SJCRH30 (cell line): ENCODE data around the gene VWA8. TPM values are rescaled to one million over a fixed set of nuclear protein-coding genes. Genes with fewer than 3 reads are reported as not detected.

ENCODE experiments used
- DNase-seq, 2 experiments: peaks; one replicate each; pipeline ENCODE4 v3.0.0-alpha.2; 2015 to 2020
- H3K27ac ChIP-seq: fragments of 250-450 bp; sonication (Bioruptor Pico); 2 replicates; pipeline ENCODE4 v1.5.1; 2020; ENCODE audit warnings: mild to moderate bottlenecking, moderate library complexity
- H3K27me3 ChIP-seq: fragments of 250-450 bp; sonication (Bioruptor Pico); 2 replicates; pipeline ENCODE4 v1.5.1; 2020; ENCODE audit warnings: mild to moderate bottlenecking, moderate library complexity
- H3K36me3 ChIP-seq: fragments of 250-450 bp; sonication (Bioruptor Pico); 2 replicates; pipeline ENCODE4 v1.5.1; 2020; ENCODE audit warnings: mild to moderate bottlenecking, moderate library complexity
- H3K4me1 ChIP-seq: fragments of 250-450 bp; sonication (Bioruptor Pico); 2 replicates; pipeline ENCODE4 v1.5.1; 2020; ENCODE audit warnings: mild to moderate bottlenecking, moderate library complexity
- H3K4me3 ChIP-seq: fragments of 250-450 bp; sonication (Bioruptor Pico); 2 replicates; pipeline ENCODE4 v1.5.1; 2020; ENCODE audit warnings: mild to moderate bottlenecking, moderate library complexity
- H3K9me3 ChIP-seq: fragments of 250-450 bp; sonication (Bioruptor Pico); replicated peaks from 2 replicates; pipeline ENCODE4 v1.5.1; 2020; ENCODE audit warnings: mild to moderate bottlenecking, moderate library complexity
- total RNA-seq: library from RNA; depleted of rRNA; stranded (reverse); fragments of >200 nt; shearing (Covaris generic); gene quantifications from 2 replicates; pipeline ENCODE4 v1.2.3, GENCODE V29; 2014

The VWA8 gene
- total RNA-seq, 1 experiment from 2014 or later: 14.8 TPM

- H3K27ac ChIP-seq: no peak overlapping the region
- no peak overlapping the region for H3K4me3 ChIP-seq
- H3K4me1 ChIP-seq: no peaks in the 10 kb centered on the region
- H3K36me3 ChIP-seq: peaks cover 8% of the 10 kb centered on the region; the same call in 1 of the 2 replicates
- no peaks in the 10 kb centered on the region for H3K9me3 ChIP-seq
- no peak for DNase-seq
- no peaks in the 10 kb centered on the region for H3K27me3 ChIP-seq
Observed at GRCh38 chr13:41802684-41803444, 158.0 kb downstream of the VWA8 start.

- Histone ChIP-seq H3K4me1 (no peaks in the 10 kb centered on the region), H3K27ac (no peak overlapping the region), H3K4me3 (no peak overlapping the region), H3K27me3 (no peaks in the 10 kb centered on the region), H3K9me3 (no peaks in the 10 kb centered on the region), H3K36me3 (peaks cover 8% of the 10 kb centered on the region; the same call in 1 of the 2 replicates)
- DNase-seq: no peak
Observed at GRCh38 chr13:41802043-41802683, 158.7 kb downstream of the VWA8 start.

GRCh38 chr13:41791056-41791455, 169.9 kb downstream of the VWA8 start:
- no peaks in the 10 kb centered on the region for H3K27me3 ChIP-seq
- no peak for DNase-seq
- no peak overlapping the region for H3K4me3 ChIP-seq
- no peaks in the 10 kb centered on the region for H3K4me1 ChIP-seq
- H3K9me3 ChIP-seq: no peaks in the 10 kb centered on the region
- no peaks in the 10 kb centered on the region for H3K36me3 ChIP-seq
- no peak overlapping the region for H3K27ac ChIP-seq

- H3K36me3 ChIP-seq: no peaks in the 10 kb centered on the region
- no peaks in the 10 kb centered on the region for H3K9me3 ChIP-seq
- H3K27ac ChIP-seq: no peak overlapping the region
- no peaks in the 10 kb centered on the region for H3K27me3 ChIP-seq
- H3K4me3 ChIP-seq: no peak overlapping the region
- no peak for DNase-seq
- no peaks in the 10 kb centered on the region for H3K4me1 ChIP-seq
Observed at GRCh38 chr13:41788552-41788951, 172.4 kb downstream of the VWA8 start.

- DNase-seq: no peak
- Histone ChIP-seq H3K27me3 (no peaks in the 10 kb centered on the region), H3K27ac (no peak overlapping the region), H3K4me3 (no peak overlapping the region), H3K36me3 (no peaks in the 10 kb centered on the region), H3K4me1 (peaks cover 6% of the 10 kb centered on the region; the same call in 1 of the 2 replicates), H3K9me3 (no peaks in the 10 kb centered on the region)
Observed at GRCh38 chr13:41785402-41786172, 175.3 kb downstream of the VWA8 start.

- H3K4me1 ChIP-seq: peaks cover 6% of the 10 kb centered on the region; the same call in 1 of the 2 replicates
- no peak overlapping the region for H3K27ac ChIP-seq
- no peak for DNase-seq
- H3K27me3 ChIP-seq: no peaks in the 10 kb centered on the region
- peaks cover 3% of the 10 kb centered on the region; the same call in 1 of the 2 replicates for H3K9me3 ChIP-seq
- no peaks in the 10 kb centered on the region for H3K36me3 ChIP-seq
- no peak overlapping the region for H3K4me3 ChIP-seq
Observed at GRCh38 chr13:41782086-41782485, 178.8 kb downstream of the VWA8 start.

- H3K36me3 ChIP-seq: no peaks in the 10 kb centered on the region
- H3K9me3 ChIP-seq: peaks cover 3% of the 10 kb centered on the region; the same call in 1 of the 2 replicates
- peak in 1 of 2 experiments; percentile 6 for DNase-seq
- no peak overlapping the region for H3K4me3 ChIP-seq
- H3K27me3 ChIP-seq: no peaks in the 10 kb centered on the region
- H3K4me1 ChIP-seq: peaks cover 6% of the 10 kb centered on the region; the same call in 1 of the 2 replicates
- H3K27ac ChIP-seq: no peak overlapping the region
Observed at GRCh38 chr13:41780715-41781706, 179.9 kb downstream of the VWA8 start.

GRCh38 chr13:41775251-41775650, 185.7 kb downstream of the VWA8 start:
- H3K27ac ChIP-seq: no peak overlapping the region
- peaks cover 3% of the 10 kb centered on the region; the same call in 1 of the 2 replicates for H3K9me3 ChIP-seq
- no peaks in the 10 kb centered on the region for H3K36me3 ChIP-seq
- no peaks in the 10 kb centered on the region for H3K4me1 ChIP-seq
- DNase-seq: no peak
- H3K27me3 ChIP-seq: no peaks in the 10 kb centered on the region
- H3K4me3 ChIP-seq: no peak overlapping the region

- DNase-seq: peak in 1 of 2 experiments; percentile 4
- H3K27me3 ChIP-seq: no peaks in the 10 kb centered on the region
- peaks cover 3% of the 10 kb centered on the region; the same call in 1 of the 2 replicates for H3K9me3 ChIP-seq
- H3K4me3 ChIP-seq: no peak overlapping the region
- H3K4me1 ChIP-seq: no peaks in the 10 kb centered on the region
- H3K27ac ChIP-seq: no peak overlapping the region
- H3K36me3 ChIP-seq: no peaks in the 10 kb centered on the region
Observed at GRCh38 chr13:41774605-41775218, 186.2 kb downstream of the VWA8 start.

- DNase-seq: peak in 1 of 2 experiments; percentile 20
- H3K36me3 ChIP-seq: no peaks in the 10 kb centered on the region; the same call in 1 of the 2 replicates
- H3K27ac ChIP-seq: no peak overlapping the region
- H3K27me3 ChIP-seq: no peaks in the 10 kb centered on the region
- no peaks in the 10 kb centered on the region for H3K9me3 ChIP-seq
- H3K4me3 ChIP-seq: no peak overlapping the region
- H3K4me1 ChIP-seq: peaks cover 7% of the 10 kb centered on the region; the same call in 1 of the 2 replicates
Observed at GRCh38 chr13:41767801-41768200, 193.1 kb downstream of the VWA8 start.

- no peak overlapping the region for H3K4me3 ChIP-seq
Observed at GRCh38 chr13:41766439-41766838, 194.5 kb downstream of the VWA8 start.

GRCh38 chr13:41765813-41766212, 195.1 kb downstream of the VWA8 start:
- Histone ChIP-seq H3K27me3 (no peaks in the 10 kb centered on the region), H3K4me1 (peaks cover 7% of the 10 kb centered on the region; the same call in 1 of the 2 replicates), H3K9me3 (no peaks in the 10 kb centered on the region), H3K4me3 (no peak overlapping the region), H3K27ac (no peak overlapping the region), H3K36me3 (peaks cover 5% of the 10 kb centered on the region)
- no peak for DNase-seq

More at GRCh38 chr13:41766439-41766838, 194.5 kb downstream of the VWA8 start:
- peaks cover 7% of the 10 kb centered on the region; the same call in 1 of the 2 replicates for H3K4me1 ChIP-seq
- peaks cover 5% of the 10 kb centered on the region for H3K36me3 ChIP-seq
- no peak for DNase-seq
- no peaks in the 10 kb centered on the region for H3K27me3 ChIP-seq
- no peak overlapping the region for H3K27ac ChIP-seq
- no peaks in the 10 kb centered on the region for H3K9me3 ChIP-seq

- Histone ChIP-seq H3K9me3 (no peaks in the 10 kb centered on the region), H3K4me1 (peaks cover 7% of the 10 kb centered on the region; the same call in 1 of the 2 replicates), H3K27me3 (no peaks in the 10 kb centered on the region), H3K4me3 (no peak overlapping the region), H3K36me3 (peaks cover 5% of the 10 kb centered on the region), H3K27ac (no peak overlapping the region)
- DNase-seq: no peak
Observed at GRCh38 chr13:41765020-41765419, 195.9 kb downstream of the VWA8 start.
